NB4 (cell line): ENCODE measurements around the gene TRPV6.

Source experiments
- DNase-seq: peaks from one replicate; pipeline ENCODE4 v3.0.0; 2010; ENCODE audit warnings: low read depth
- H3K4me3 ChIP-seq: one replicate; pipeline ENCODE4 v1.5.1; 2011; ENCODE audit warnings: mild to moderate bottlenecking, low read depth, low read length, moderate library complexity
- MYC ChIP-seq: IDR thresholded peaks from 2 replicates; pipeline ENCODE4 v1.6.1; 2011; ENCODE audit warnings: low read depth, low read length
- POLR2A ChIP-seq: IDR thresholded peaks from 2 replicates; pipeline ENCODE4 v1.6.1; 2011; ENCODE audit warnings: mild to moderate bottlenecking; ENCODE audit not compliant: insufficient read length; ENCODE audit errors: extremely low read depth
- TF ChIP-seq, protein P1 (sequence below): IDR thresholded peaks from one replicate; pipeline ENCODE4 v1.5.1; 2012; ENCODE audit warnings: low read depth, low read length
- TF ChIP-seq, protein P2 (sequence below): IDR thresholded peaks from 2 replicates; pipeline ENCODE4 v1.6.1; 2011; ENCODE audit warnings: low read depth, low read length

Gene TRPV6

DNA sequence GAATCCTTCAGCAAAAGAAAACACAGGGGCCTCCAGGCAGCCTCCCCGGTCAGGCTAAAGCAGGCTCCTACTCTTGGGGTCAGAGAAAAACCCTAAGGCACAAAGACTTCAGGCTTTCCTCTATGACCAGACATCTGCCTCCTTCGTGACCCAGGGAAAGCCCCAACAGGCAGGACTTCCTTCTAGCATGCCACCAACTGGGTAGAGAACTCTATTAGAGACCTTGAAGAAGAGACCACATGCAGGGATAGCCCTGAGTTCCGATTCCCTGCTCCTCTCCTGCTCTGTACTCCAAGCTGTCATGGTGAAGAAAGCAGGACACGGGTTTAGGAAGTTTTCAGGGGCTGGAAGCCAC is 1.3 kb downstream of the TRPV6 start:
- H3K4me3 ChIP-seq: no peak overlapping the region
- DNase-seq: no peak
- no peak for TF ChIP-seq MYC
- TF ChIP-seq, protein P1, sequence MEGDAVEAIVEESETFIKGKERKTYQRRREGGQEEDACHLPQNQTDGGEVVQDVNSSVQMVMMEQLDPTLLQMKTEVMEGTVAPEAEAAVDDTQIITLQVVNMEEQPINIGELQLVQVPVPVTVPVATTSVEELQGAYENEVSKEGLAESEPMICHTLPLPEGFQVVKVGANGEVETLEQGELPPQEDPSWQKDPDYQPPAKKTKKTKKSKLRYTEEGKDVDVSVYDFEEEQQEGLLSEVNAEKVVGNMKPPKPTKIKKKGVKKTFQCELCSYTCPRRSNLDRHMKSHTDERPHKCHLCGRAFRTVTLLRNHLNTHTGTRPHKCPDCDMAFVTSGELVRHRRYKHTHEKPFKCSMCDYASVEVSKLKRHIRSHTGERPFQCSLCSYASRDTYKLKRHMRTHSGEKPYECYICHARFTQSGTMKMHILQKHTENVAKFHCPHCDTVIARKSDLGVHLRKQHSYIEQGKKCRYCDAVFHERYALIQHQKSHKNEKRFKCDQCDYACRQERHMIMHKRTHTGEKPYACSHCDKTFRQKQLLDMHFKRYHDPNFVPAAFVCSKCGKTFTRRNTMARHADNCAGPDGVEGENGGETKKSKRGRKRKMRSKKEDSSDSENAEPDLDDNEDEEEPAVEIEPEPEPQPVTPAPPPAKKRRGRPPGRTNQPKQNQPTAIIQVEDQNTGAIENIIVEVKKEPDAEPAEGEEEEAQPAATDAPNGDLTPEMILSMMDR: no peak
- TF ChIP-seq, protein P2, sequence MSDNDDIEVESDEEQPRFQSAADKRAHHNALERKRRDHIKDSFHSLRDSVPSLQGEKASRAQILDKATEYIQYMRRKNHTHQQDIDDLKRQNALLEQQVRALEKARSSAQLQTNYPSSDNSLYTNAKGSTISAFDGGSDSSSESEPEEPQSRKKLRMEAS: no peak
- TF ChIP-seq POLR2A: no peak

GRCh38 chr7:142883571-142884285 is 1.8 kb downstream of the TRPV6 start:
- no peak for TF ChIP-seq MYC
- no peak for TF ChIP-seq POLR2A
- TF ChIP-seq, protein P2: no peak
- TF ChIP-seq, protein P1: no peak
- H3K4me3 ChIP-seq: no peak overlapping the region
- no peak for DNase-seq

DNA sequence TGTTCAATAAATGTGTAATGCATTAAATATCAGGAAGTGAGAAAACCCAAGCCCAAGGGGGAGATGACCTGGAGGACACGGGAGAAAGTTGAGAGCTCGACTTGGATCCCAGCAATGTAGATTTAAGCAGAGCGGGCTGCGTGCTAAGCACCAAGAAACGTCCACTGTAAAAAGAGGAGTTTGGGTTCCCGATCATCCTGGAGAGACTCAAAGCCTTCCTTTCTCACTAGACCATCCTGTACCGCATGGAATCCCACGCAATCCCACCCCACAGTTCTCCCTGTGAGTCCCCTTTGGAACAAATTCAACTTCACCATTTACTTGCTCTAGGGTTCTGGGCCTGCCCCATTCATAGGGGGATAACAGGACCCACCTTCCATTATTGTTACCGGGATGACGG is 2.4 kb downstream of the TRPV6 start:
- DNase-seq: no peak
- H3K4me3 ChIP-seq: no peak overlapping the region
- no peak for TF ChIP-seq POLR2A
- TF ChIP-seq, protein P1: no peak
- no peak for TF ChIP-seq MYC
- TF ChIP-seq, protein P2: no peak

DNA sequence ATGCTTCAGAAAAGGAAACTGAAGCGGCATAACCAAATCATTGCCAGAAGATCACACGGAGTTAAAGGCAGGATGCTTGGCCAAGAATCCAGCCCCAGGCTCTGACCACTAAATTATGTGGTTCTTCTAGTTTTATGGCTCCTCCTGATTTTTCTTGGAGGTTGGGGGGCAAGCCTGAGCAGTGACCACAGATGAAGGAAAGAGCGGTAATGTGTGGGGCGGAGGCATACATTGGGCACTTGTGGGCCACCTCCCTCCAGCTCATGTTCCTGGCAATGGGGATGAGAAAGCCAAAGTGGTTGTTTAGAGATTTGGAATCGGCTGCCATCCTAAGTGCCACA is 3.2 kb downstream of the TRPV6 start:
- DNase-seq: no peak
- TF ChIP-seq POLR2A (no peak), MYC (no peak)
- TF ChIP-seq, protein P2: no peak
- TF ChIP-seq, protein P1: no peak

DNA sequence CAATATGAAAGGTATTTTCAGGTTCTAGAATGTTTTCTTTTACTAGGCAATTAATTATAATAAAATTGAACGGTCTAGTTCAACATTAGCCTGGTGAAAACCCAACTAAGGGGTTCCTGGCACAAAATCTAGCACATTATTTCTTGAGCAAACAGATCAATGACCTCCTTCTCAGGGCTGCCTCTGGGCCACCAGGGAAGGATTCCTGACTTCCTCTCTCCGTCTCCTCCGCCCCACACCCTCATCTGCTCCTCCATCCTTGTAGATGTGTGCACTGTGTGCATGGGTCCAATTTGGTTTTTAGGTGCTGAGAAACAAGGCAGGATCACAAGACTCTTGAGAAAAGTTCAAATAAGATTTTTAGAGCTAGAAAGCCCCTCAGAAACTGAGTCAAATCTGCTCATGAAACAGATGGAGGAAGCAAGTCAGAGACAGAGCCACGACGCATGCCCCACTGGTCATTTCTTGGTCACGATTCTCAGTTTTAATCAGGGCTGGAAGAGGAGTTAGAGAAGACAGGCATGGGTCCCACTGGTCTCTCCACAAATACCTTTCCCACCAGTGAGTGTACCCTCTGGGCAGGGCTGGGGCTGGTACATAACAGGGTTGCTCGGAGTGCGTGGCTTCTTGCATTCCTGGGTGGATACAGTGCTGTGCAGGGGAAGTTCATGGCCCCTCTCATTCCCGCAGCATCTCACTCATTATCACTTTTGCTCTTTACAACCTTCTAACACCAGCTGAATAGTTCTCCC is 3.8 kb downstream of the TRPV6 start:
- TF ChIP-seq POLR2A (no peak), MYC (no peak)
- TF ChIP-seq, protein P2: no peak
- TF ChIP-seq, protein P1: no peak
- DNase-seq: no peak
- no peak overlapping the region for H3K4me3 ChIP-seq

More for the DNA sequence above, 3.2 kb downstream of the TRPV6 start:
- no peak overlapping the region for H3K4me3 ChIP-seq
